Activated T-helper 9 cell treated with anti-CD3 and anti-CD28 coated beads, Interleukin-2, amount 50 U/mL, for 16 hours (primary cell): ENCODE results near the gene WBP1L.
"Not testable (repeated sequence)": the region's sequence is repeated elsewhere in the genome, so short reads cannot be mapped to it uniquely, and the experiment has no call there.

Source experiments
- DNase-seq: peaks from one replicate; pipeline ENCODE4 v3.0.0-alpha.2; 2020; ENCODE audit warnings: low read depth

Gene WBP1L

DNA sequence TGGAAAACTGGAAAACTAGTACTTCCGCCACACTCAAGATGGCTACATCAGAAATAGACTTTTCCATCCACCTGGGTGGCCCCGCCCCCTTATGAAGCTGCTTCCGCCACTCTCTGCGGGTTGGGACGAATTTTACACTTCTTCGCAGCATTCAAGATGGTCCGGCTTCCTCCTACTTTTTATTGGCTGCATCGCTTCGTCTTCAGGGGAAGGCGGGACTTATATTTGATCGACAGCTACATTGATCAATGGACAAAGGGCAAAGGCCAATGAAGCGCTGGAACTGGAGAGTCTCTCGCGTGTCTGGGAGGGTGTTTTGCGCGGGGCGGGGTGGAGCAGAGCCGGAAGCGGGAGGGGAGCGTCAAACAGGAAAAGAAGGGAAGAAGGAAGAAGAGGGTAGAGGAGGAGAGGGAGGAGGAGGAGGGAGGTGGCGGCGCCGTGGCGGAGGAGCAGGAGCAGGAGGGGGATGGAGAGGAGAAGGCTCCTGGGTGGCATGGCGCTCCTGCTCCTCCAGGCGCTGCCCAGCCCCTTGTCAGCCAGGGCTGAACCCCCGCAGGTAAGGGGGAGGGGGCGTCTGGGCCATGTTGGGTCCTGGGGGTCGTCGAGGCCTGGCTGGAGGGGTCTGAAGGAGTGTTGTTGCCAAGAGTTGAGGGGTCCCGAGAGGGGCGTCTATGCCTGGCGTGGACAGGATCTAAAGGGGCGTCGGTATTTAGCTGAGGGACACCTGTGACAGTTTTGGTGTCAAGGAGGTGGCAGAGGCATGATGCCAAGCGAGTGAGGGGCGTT lies at the start of gene WBP1L:
WBP1L (plus strand) TSS at position 361 of the 786 bp plus-strand sequence; CDS start at position 467, 106 bp downstream.
- peak; percentile 90 for DNase-seq

DNA sequence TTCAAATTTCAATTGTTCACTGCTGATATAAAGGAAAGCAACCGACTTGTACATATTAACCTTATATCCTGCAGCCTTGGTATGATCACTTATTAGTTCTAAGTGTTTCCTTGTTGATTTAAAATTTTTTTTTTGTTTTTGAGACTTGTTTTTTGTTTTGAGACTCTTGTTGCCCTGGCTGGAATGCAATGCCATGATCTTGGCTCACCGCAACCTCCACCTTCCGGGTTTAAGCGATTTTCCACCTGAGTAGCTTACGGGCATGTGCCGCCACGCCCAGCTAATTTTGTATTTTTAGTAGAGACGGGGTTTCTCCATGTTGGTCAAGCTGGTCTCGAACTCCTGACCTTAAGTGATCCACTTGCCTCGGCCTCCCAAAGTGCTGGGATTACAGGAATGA lies 48.3 kb upstream of the WBP1L start:
- not testable (repeated sequence) for DNase-seq

DNA sequence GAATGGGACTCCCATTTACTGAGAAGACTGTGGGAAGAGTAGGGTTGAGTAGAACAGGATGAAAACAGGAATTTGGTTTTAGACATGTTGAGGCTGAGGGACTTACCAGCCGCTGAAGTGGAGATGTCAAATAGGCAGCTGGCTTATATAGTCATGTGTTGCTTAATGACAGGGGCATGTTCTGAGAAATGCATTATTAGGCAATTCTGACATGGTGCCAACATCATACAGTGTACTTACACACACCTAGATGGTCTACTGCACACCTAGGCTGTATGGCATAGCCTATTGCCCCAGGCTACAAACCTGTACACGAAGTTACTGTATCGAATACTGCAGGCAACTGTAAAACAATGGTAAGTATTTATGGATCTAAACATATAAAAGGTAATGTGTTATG lies 47.0 kb upstream of the WBP1L start:
- no peak for DNase-seq

DNA sequence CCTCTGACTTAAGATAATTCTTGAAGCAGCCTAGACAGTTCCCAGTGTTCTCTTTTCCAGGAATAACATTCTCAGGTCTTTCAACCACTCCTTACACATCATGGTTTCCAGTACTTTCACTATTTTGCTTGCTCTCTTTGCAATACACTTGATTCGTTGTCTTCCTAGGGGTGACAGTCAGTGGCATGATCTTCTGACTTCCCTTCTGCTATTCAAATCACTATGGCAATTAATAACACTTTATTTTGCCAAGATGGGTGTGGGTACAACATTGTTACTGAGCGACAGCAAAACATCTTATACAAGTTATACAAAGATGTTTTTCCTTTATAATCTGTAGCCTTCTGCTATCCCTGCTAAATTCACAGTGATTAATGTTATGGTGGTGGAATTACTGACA lies 44.9 kb upstream of the WBP1L start:
- DNase-seq = no peak

DNA sequence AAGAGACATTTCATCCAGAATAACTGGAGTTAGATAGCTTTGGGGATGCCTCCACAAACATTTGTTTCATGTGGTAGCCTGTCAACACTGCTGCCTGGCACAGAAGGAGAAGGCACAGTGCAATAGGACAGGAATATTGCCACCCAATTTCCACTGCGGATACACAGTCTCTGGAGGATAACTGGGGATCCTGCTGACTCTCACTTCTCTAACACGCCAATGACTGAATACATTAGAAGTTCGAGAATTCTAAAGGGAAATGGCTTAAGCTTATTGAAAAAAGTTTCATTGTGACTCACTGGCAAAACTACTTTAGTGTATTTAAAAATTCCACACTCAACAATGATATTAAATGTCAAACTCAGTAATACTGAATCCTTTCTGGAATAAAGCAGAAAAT lies 42.5 kb upstream of the WBP1L start:
- no peak for DNase-seq

DNA sequence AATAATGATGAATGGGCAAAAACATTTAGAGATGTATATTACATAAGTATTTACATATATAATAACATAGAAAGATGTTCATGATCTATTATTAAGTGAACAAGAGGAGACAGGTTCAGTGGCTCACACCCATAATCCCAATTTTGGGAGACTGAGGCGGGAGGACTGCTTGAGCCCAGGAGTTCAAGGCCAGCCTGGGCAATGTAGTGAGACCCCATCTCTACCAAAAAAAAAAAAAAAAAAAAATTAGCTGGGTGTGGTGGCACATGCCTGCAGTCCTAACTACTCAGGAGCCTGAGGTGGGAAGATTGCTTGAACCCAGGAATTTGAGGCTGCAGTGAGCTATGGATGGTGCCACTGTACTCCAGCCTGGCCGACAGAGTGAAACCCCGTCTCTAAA lies 42.0 kb upstream of the WBP1L start:
- DNase-seq = no peak

DNA sequence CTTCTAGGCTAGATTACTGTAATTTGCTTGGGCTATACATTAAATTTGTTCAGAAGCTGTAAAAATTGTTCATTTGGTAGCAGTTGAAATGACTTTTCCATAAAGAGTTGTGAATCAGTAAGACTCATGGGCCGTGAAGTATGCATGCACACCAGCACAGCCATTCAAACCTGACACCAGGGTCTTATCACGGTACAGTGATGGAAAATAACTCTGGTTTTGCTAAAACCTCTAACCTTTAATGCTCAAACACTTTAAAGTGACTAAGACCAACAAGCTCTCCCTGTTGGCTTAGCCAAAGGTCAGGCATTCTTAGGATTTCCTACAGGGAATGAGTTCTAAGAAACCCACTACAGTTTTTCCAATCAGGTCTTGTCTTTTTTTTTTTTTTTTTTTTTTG lies 41.0 kb upstream of the WBP1L start:
- no peak for DNase-seq

DNA sequence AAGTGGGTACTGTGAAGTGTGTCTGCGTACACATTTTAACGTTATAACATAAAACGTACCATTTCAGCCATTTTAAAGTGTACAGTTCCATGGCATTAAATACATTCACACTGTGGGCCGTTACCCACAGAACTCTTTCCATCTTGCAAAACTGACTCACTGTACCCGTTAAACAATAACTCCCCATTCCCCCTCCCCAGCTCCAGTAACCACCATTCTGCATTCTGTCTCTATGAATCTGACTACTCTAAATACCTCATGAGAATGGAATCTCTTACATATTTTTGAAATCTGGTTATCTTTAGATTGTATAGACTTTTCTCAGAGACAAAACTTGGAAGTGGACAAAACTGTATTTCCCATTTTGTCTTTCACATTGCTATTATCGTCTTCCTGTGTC lies 38.8 kb upstream of the WBP1L start:
- DNase-seq = no peak

DNA sequence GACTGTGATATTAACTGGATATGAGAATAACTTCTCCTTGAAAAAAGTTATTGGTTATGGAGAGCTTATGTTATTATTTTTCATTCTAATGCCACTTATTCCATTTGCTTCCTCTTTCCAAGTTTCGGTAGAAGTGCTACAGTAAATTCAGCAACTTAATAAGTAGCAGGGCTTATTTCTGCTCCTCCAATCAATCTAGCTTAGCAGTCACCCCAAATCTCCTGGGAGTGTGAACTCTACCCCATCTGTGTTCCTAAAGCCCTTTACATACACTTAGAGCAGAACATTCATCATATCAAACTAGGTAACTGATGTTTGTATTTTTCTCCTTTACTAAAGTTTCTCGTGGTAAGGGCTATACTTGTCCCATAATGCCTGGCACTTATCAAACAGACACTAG lies 38.2 kb upstream of the WBP1L start:
- no peak for DNase-seq

DNA sequence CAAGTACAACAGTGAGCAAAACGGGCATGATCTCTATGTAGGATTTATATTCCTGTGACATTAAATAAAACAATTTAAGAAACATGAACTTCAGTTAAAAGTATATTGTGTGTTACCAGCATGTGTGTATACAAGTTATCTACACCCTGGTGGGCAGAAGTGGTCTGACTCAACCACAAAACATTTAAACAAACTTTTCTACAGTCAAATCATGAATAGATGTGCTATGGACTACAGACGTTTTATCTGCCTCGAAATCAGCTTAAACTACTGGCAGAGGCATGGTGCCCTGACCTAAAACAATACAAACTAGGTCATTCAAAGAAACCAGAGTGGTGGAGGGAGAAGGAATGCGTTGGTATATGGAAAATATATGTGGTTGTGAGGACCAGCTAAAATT lies 33.1 kb upstream of the WBP1L start:
- no peak for DNase-seq

DNA sequence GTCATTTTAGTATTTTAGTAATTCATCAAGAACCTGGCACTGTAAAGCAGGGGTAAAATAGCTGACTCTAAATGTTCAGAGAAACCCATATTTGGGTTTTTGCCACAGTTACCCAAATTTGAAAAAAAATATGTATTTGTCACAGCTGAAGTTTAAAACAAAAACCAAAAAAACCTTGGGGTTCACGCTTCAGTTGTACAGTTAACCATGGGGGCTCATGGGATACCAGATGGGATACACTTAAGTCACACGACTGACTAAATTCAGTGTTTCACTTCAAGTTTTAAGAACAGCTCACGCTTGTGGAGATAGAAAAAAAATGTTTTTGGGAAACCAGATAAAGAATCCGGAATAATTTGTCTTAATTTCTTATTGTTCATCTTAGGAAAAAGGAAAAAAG lies 31.7 kb upstream of the WBP1L start:
- DNase-seq = no peak

DNA sequence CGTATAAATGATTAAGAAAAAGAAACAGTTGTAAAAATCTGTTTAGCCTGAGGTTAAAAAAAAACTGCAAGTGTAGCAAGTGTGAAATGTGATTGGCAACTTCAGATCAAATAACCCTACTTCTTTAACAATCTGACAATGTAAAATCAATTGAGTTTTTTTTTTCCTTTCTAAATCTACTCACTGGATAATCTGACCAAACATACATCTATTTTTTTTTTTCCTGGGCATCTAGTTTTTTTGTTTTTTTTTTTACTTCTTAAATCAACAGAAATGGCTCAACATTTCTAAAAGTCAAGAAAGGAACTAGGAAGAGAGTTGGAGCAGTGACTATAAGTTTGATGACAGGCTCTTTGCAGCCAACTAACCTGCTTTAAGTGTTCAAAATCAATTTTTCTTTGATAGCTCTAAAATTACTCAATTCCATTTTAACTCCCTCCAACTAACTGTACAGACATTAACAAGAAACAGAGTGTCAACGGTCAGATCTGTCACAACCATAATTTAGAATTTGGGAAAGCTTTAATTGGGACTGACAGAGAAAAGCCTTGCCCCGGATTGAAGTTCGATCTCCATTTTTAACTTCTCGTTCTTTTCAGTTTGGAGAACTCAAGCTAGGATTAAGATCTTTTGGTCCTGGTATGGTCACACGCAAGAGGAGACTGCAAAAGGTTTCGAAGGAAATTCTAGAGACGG lies 30.8 kb upstream of the WBP1L start:
- DNase-seq = no peak

DNA sequence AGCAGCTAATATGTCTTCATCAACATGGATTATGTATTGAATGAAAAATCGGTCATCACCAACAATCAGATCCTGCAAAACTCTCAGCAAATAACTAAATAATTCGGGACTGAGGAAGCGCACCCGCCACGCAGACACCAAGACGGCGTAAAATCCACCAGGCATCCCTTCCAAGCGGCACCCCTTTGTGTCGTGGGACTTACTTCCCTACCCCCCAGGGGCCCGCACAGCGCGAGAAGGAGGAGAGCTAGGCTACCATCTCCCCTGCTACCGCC lies 30.3 kb upstream of the WBP1L start:
- DNase-seq = peak; percentile 58

DNA sequence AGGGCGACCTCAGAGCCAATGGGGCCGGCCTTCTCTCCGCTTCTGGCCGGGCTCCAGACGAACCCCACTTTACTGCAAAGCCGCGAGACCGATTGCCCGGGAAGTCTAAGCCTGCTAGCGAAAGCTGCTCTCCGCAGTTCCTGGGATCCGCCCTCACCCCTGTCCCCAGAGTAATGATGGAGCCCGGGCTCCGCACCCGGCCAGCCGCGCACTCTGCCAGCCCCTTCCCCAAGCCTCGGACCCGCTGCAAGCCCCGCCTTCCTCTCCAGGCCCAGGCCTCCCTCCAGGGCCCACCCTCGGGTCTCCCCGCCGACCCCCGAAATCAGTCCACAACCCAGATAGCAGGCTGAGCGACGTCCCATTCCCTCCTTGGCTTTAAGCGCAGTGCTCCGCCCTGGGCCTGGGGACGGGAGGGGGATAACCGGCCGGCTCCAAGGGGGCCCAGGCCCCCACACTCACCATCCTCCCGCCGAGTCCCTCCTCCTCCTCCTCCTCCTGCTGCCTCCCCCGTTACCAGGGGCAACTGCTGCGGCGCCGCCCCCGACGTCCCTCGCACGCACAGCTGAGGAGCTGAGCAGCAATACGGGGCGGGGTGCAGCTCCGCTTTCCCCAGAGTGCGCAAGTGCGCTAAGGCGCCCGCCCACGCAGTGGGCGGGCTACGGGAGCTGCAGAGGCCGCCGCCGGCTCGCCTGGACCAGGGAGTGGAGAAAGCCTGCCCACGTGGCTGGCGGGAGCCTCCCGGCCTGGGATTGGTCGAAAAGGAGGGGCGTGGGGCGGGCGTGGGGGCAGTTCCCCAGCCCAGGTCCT lies 29.7 kb upstream of the WBP1L start, which contains the start of gene ARL3:
ARL3 (minus strand) TSS at position 584 of the 807 bp plus-strand sequence; CDS start at position 462, 122 bp downstream.
- peak; percentile 95 for DNase-seq

DNA sequence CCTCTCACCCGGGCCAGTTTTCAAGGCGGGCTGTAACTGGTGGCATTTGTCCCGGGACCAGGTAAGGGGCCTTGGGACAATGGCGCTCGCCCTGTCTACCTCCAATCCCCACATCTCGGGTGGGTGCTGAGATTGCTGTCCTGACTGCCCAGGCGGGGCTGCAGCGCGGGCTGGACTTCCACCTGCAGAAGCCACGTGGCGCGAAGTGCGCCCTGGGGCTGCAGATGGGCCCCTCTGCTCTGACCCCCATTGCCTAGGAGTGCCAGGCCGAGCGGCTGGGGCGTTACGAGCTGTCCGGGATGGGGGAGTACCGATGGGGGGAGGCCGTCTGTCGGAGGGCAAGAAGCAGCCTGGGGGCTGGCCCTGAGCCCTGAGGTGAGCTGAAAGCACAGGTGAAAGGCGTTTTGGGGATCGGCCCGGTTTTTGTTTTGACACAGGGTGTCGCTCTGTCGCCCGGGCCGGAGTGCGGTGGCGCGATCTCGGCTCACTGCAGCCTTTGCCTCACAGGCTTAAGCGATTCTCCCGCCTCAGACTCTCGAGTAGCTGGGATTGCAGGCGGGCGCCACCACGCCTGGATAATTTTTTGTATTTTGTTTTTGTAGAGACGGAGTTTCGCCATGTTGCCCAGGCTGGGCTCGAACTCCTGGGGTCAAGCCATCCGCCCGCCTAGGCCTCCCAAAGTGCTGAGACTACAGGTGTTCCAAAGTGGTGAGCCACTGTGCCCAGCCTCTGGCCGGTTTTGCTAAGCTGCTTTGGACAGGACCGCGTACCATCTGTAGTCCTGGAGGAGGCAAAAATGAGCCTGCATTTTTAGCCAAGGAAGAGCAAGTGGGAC lies 28.9 kb upstream of the WBP1L start, which contains the start of gene SFXN2:
SFXN2 (plus strand) TSS at position 16 of the 835 bp plus-strand sequence. CDS start 12,001 bp downstream, outside the sequence.
- DNase-seq = peak; percentile 27

DNA sequence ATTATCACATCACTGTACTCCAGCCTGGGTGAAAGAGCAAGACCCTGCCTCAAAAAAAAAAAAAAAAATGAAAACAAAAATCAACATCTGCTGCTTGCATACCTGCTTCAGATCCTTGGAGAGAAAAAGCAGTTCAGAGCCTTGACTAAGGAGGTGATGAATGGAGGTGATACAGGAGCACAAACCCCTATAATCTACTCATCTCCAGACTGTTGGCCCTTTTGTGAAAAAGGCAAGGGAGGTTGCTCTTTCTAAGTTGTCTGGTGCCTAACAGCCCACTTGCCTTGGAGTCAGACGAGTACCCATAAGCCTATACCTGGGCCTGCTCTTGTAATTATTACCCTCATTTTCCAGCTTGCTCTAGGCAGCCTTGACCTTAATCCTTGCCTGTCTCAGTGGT lies 27.9 kb upstream of the WBP1L start:
- DNase-seq = no peak

DNA sequence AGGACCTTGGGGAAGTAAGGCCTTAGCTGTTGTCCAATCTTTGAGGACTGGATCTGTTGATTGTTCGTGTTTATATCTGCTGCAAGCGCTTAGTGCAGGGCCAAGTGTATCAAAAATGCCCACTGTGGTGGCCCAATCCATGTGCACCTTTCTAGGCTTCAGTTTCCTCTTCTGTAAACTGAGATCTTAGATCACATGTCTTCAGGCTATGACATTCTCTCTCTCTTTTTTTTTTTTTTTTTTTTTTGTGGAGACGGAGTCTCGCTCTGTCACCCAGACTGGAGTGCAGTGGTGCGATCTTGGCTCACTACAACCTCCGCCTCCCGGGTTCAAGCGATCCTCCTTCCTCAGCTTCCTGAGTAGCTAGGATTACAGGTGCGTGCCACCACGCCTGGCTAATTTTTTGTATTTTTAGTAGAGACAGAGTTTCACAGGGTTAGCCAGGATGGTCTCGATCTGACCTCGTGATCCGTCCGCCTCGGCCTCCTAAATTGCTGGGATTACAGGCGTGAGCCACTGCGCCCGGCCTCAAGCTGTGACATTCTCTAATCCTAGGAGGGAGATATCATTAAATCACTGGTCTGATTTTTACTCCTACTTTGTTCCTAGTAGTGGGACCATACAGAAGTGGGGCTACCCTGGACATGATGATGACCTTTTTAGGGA lies 26.7 kb upstream of the WBP1L start:
- not testable (repeated sequence) for DNase-seq

DNA sequence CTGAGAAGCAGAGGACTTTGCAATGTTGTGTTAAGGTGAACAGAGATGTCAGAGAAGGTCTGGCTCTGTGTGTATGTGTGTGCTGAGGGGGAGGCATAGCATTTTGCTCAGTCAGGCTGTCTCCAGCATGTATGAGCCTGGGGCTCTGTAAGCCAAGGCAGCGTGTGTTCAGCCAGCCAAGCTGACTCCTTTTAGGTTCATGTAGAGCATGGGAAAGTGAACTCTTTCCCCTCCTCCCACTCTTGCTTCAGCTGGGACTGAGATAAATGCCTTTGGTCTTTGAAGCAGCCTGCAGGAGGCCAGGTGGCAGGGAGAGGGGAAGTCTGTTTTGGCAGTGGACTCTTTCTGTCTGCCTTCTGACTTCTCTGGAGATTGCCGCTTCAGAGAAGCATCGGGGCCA lies 25.5 kb upstream of the WBP1L start:
- no peak for DNase-seq

DNA sequence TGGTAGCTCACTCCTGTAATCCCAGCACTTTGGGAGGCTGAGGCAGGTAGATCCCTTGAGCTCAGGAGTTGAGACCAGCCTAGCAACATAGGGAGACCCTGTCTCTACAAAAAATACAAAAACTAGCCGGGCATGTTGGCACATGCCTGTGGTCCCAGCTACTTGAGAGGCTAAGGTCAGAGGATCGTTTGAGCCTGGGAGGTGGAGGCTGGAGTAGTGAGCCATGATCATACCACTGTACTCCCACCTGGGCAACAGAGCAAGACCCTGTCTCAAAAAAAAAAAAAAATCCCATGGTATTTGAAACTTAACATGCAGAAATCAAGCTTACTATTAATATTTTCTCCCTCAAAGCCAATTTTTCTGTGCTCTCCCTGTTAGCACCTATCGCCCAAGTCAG lies 23.4 kb upstream of the WBP1L start:
- DNase-seq = no peak

DNA sequence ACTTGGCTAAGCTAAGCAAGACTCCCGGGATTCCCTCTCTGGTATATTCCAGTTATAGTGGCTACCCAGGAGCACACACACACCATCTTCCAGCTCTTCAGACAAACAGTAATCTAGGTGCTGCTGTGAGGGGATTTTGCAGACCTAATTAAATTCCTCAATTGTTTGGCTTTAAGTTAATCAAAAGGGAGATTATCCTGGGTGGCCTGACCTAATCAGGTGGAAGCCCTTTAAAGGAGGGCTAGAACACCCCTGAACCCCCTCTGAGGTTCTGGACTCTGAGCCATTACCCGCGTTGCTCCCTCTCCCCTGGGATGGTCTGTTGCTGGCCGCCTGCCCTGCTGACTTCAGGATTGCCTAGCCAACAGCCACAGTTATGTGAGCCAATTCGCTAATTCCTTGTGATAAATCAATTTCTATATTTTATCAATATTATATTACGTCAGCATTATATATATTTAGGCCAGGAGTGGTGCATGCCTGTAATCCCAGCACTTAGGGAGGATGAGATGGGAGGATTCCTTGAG lies 22.9 kb upstream of the WBP1L start:
- DNase-seq = no peak

DNA sequence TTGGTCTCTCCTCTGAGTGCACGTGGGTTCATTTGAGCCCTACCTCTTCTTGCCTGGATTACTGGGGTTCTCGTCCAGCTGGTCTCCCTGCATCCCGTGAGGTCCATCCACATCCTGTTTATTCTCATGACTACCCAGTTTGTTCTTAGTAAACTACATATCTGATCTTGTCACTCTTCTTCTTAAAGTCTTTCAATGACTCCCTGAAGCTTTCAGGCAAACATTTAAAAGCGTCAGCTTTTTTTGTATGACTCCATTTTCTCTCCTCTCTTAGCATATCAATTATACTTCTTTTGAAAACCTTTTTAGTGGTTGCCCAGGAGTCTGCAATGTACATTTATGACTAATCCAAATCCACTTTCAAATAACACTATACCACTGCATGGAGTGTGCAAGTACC lies 21.8 kb upstream of the WBP1L start:
- DNase-seq = no peak
